HPDE6-E6E7 (cell line): ENCODE measurements around the gene SMYD4.

Experiments used
- DNase-seq: peaks from one replicate; pipeline ENCODE4 v3.0.0; 2011; ENCODE audit warnings: missing footprints; ENCODE audit errors: extremely low spot score

Gene SMYD4

GRCh38 chr17:1732241-1732832 is 97.4 kb downstream of the SMYD4 start:
- no peak for DNase-seq

- DNase-seq, result no peak
Measured at GRCh38 chr17:1731194-1731506, 98.6 kb downstream of the SMYD4 start.

GRCh38 chr17:1730326-1731193 is 99.1 kb downstream of the SMYD4 start:
- no peak for DNase-seq

GRCh38 chr17:1729966-1730325 is 99.8 kb downstream of the SMYD4 start:
- DNase-seq, result no peak
